Activated T-cell treated with anti-CD3 and anti-CD28 coated beads, Interleukin-2, amount 50 U/mL, for 72 hours (primary cell): ENCODE measurements around the gene KIF5A. TPM values are rescaled to one million over a fixed set of nuclear protein-coding genes. Genes with fewer than 3 reads are reported as not detected.
"Not testable (repeated sequence)": the region's sequence is repeated elsewhere in the genome, so short reads cannot be mapped to it uniquely, and the experiment has no call there.

Source experiments
- ATAC-seq, 2 donors: fragments of 150-1000 bp; cut with Tn5 transposase; replicated peaks in 1 of 2; 2 replicates each; pipeline ENCODE4 v1.10.0; 2021; ENCODE audit warnings: moderate library complexity in 2 of 2, mild to moderate bottlenecking in 1 of 2
- DNase-seq, 2 donors: peaks; one replicate each; pipeline ENCODE4 v3.0.0; 2021 to 2022; ENCODE audit warnings: mixed read lengths in 1 of 2
- H3K27ac Mint-ChIP-seq: one replicate; pipeline ENCODE4 v1.8.0; 2022; ENCODE audit warnings: mild to moderate bottlenecking, moderate library complexity, mixed read lengths
- H3K27me3 Mint-ChIP-seq: one replicate; pipeline ENCODE4 v1.8.0; 2022; ENCODE audit warnings: low read depth, mixed read lengths
- H3K36me3 Mint-ChIP-seq, 2 donors: one replicate each; pipeline ENCODE4 v1.8.0; 2022; ENCODE audit warnings: mixed read lengths in 2 of 2, mild to moderate bottlenecking in 1 of 2; ENCODE audit not compliant: insufficient read depth in 2 of 2
- H3K4me1 Mint-ChIP-seq: one replicate; pipeline ENCODE4 v1.8.0; 2022; ENCODE audit warnings: low read depth, mixed read lengths
- H3K4me3 Mint-ChIP-seq, 2 donors: one replicate each; pipeline ENCODE4 v1.8.0; 2022; ENCODE audit warnings: mild to moderate bottlenecking in 2 of 2, mixed read lengths in 2 of 2, moderate library complexity in 2 of 2
- H3K9me3 Mint-ChIP-seq, 2 donors: one replicate each; pipeline ENCODE4 v1.8.0; 2022; ENCODE audit warnings: mixed read lengths in 2 of 2
- total RNA-seq, 2 donors: library from RNA; stranded (reverse); gene quantifications; one replicate each; pipeline ENCODE4 v1.2.3, GENCODE V29; 2022

The KIF5A gene
- total RNA-seq, 2 donors from 2014 or later, result 3.2 to 5.9 TPM

- H3K4me1 Mint-ChIP-seq, result peaks cover 6% of the 10 kb centered on the region
- H3K36me3 Mint-ChIP-seq, result no peaks in the 10 kb centered on the region
- DNase-seq (no peak), ATAC-seq (no peak)
- H3K4me3 Mint-ChIP-seq, result no peak overlapping the region
- no peaks in the 10 kb centered on the region for H3K9me3 Mint-ChIP-seq
- no peaks in the 10 kb centered on the region for H3K27me3 Mint-ChIP-seq
- H3K27ac Mint-ChIP-seq, result no peak overlapping the region
Measured at GRCh38 chr12:57579677-57580465, 30.0 kb downstream of the KIF5A start.

GRCh38 chr12:57580466-57580795, 30.6 kb downstream of the KIF5A start:
- H3K27ac Mint-ChIP-seq, result no peak overlapping the region
- no peaks in the 10 kb centered on the region for H3K27me3 Mint-ChIP-seq

DNA sequence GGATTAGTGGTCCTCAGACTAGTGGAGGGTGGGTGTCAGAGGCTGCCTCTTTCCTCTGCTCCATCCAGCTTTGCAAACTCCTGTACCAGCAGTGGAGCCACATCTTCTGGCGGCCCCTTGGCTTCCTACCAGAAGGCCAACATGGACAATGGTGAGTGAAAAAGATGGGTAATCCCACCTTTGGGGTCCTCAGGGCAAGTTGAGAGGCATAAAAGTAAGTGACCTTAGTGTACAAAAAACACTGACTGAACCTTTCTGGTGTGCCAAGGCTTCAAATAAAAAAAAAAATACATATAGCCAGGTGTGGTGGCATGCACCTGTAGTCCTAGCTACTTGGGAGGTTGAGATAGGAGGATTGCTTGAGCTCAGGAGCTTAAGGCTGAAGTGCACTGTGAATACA, 32.0 kb downstream of the KIF5A start:
- no peak for ATAC-seq
- Mint-ChIP-seq H3K36me3 (no peaks in the 10 kb centered on the region), H3K4me3 (no peak overlapping the region), H3K27ac (no peak overlapping the region), H3K4me1 (peaks cover 6% of the 10 kb centered on the region), H3K27me3 (no peaks in the 10 kb centered on the region), H3K9me3 (no peaks in the 10 kb centered on the region)
- DNase-seq, result no peak

More at GRCh38 chr12:57580466-57580795, 30.6 kb downstream of the KIF5A start:
- ATAC-seq (no peak), DNase-seq (no peak)
- no peaks in the 10 kb centered on the region for H3K36me3 Mint-ChIP-seq
- peaks cover 6% of the 10 kb centered on the region for H3K4me1 Mint-ChIP-seq
- no peaks in the 10 kb centered on the region for H3K9me3 Mint-ChIP-seq
- no peak overlapping the region for H3K4me3 Mint-ChIP-seq

- no peaks in the 10 kb centered on the region for H3K9me3 Mint-ChIP-seq
- no peaks in the 10 kb centered on the region for H3K36me3 Mint-ChIP-seq
- DNase-seq (no peak), ATAC-seq (no peak)
- no peaks in the 10 kb centered on the region for H3K27me3 Mint-ChIP-seq
- H3K4me3 Mint-ChIP-seq, result no peak overlapping the region
- H3K27ac Mint-ChIP-seq, result no peak overlapping the region
- H3K4me1 Mint-ChIP-seq, result peaks cover 6% of the 10 kb centered on the region
Measured at GRCh38 chr12:57582440-57582839, 32.6 kb downstream of the KIF5A start.

DNA sequence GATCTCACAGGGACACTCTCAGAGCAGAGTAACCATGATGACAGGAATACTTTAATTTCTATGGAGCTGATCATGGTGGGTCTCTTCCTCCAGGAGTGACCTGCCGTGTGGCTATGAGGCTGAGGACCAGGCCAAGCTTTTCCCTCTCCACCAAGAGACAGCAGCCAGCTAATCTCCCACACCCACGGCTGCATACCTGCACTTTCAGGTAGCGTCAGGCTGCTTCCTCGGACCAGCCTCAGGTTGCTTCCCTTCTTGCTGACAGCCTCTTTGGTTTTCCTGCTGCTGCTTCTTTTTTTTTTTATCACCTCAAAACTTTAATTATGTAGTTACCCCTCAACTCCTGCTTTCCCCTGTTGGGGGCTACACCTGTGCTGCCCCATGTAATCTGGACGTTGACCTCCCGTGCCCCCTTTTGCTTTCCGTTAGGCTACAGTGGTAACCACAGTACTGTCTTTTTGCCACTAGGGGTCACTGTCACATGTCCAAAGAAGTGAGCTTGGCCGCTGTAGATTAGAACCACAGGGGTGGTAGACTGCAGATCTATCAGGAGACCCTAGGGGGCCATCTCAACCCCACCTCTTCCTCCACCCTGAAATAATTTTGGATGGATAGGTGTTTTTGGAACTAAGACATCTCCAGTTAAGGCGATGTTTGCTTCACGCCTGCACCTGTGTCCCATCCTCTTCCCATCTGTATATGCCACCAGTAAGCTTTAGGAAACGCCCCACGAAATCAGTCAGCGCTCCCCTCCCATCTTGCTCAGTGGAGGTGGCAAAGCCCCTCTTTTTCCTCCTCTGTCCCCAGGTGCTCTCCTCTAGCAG, 33.4 kb downstream of the KIF5A start:
- Mint-ChIP-seq H3K4me3 (peak overlapping the region in 1 of 2 donors; percentile 11), H3K27me3 (no peaks in the 10 kb centered on the region), H3K27ac (no peak overlapping the region), H3K4me1 (peaks cover 6% of the 10 kb centered on the region), H3K9me3 (no peaks in the 10 kb centered on the region), H3K36me3 (no peaks in the 10 kb centered on the region)
- DNase-seq (peak; percentile 76 to 79), ATAC-seq (peak; percentile 99 to 100)

- DNase-seq (no peak), ATAC-seq (no peak)
- H3K36me3 Mint-ChIP-seq, result no peaks in the 10 kb centered on the region
- H3K27ac Mint-ChIP-seq, result no peak overlapping the region
- peaks cover 6% of the 10 kb centered on the region for H3K4me1 Mint-ChIP-seq
- no peak overlapping the region for H3K4me3 Mint-ChIP-seq
- H3K9me3 Mint-ChIP-seq, result no peaks in the 10 kb centered on the region
- no peaks in the 10 kb centered on the region for H3K27me3 Mint-ChIP-seq
Measured at GRCh38 chr12:57584050-57584449, 34.2 kb downstream of the KIF5A start.

GRCh38 chr12:57584690-57585089, 34.8 kb downstream of the KIF5A start:
- Mint-ChIP-seq H3K27ac (no peak overlapping the region), H3K4me1 (peaks cover 6% of the 10 kb centered on the region), H3K4me3 (no peak overlapping the region), H3K27me3 (no peaks in the 10 kb centered on the region), H3K9me3 (no peaks in the 10 kb centered on the region), H3K36me3 (no peaks in the 10 kb centered on the region)
- ATAC-seq, result no peak
- no peak for DNase-seq

- H3K36me3 Mint-ChIP-seq, result no peaks in the 10 kb centered on the region
- no peak overlapping the region for H3K4me3 Mint-ChIP-seq
- DNase-seq, result no peak
- ATAC-seq, result no peak
- H3K4me1 Mint-ChIP-seq, result peaks cover 7% of the 10 kb centered on the region
- no peaks in the 10 kb centered on the region for H3K9me3 Mint-ChIP-seq
- H3K27me3 Mint-ChIP-seq, result no peaks in the 10 kb centered on the region
- H3K27ac Mint-ChIP-seq, result no peak overlapping the region
Measured at GRCh38 chr12:57585156-57585555, 35.3 kb downstream of the KIF5A start.

DNA sequence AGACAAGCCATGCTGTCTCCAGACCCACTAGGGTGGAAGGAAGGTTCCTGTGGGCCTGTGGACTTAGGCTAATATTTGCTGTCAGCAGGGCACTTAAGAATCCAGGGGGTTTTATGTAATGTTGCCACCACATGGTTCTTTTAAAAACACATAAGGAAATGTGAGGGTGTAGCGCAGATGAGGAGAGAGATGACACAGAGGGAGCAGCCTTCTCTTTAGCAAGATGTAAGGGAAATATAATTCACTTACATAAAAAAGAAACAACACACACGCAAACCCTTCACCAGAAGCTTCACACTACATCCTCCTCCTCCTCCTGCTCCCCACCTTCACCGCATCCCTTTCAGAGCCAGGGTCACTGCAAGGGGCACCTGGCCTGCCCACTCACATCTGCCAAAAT, 36.3 kb downstream of the KIF5A start:
- ATAC-seq, result no peak
- H3K36me3 Mint-ChIP-seq, result no peaks in the 10 kb centered on the region
- no peak overlapping the region for H3K4me3 Mint-ChIP-seq
- no peak for DNase-seq
- H3K4me1 Mint-ChIP-seq, result peaks cover 13% of the 10 kb centered on the region
- no peaks in the 10 kb centered on the region for H3K27me3 Mint-ChIP-seq
- no peaks in the 10 kb centered on the region for H3K9me3 Mint-ChIP-seq
- H3K27ac Mint-ChIP-seq, result no peak overlapping the region

DNA sequence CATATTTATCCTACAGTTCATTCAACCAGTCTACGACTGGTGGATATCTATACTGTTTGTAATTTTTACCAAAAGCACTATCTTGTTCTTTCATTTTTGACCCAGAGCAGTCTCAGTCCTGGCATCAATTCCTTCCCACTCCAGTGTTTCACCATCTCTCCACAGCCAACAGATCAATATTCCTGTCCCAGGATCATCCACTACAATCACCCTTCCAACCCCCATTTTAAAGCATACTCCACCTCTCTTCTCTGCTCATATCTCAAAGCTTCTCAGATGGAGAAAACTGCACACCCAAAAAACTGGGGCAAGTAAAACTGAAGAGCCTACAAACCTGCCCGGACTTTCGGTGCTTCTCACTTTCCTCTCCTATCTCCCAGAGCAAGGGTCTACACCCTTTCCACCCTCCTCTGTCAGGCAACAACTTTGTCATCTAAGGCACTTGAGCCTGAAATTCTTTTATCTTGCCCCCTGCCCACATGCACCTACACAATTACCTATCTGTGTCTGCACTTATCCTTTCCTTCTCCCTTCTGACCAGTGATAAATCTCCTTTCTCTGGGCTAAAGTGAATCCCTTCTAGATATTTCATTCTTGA, 37.1 kb downstream of the KIF5A start:
- no peaks in the 10 kb centered on the region for H3K27me3 Mint-ChIP-seq
- H3K4me3 Mint-ChIP-seq, result no peak overlapping the region
- no peak overlapping the region for H3K27ac Mint-ChIP-seq
- no peaks in the 10 kb centered on the region for H3K9me3 Mint-ChIP-seq
- ATAC-seq (no peak), DNase-seq (no peak)
- peaks cover 19% of the 10 kb centered on the region for H3K4me1 Mint-ChIP-seq
- H3K36me3 Mint-ChIP-seq, result no peaks in the 10 kb centered on the region

GRCh38 chr12:57588951-57589610, 39.2 kb downstream of the KIF5A start:
- not testable (repeated sequence) for H3K4me3 Mint-ChIP-seq, ATAC-seq
- peaks cover 21% of the 10 kb centered on the region for H3K4me1 Mint-ChIP-seq

DNA sequence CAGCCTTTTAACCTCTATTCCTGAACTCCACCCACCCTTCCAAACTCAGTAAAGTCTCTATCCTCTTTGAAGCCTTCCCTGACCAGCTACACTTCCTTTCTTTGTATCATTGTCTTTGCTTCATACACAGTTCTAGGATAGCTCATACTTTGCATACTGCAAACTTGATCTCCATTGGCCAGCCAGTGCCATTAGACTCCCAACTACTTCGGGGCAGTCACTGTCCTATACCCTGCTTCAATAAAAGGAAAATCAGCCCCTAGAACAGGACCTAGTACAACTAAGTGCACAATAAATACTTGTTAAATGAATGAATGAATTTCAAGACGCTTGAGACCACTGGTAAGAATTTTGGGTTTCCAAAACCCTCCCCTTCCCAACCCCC, 40.6 kb downstream of the KIF5A start:
- H3K27ac Mint-ChIP-seq, result peak overlapping the region; percentile 8
- H3K9me3 Mint-ChIP-seq, result no peaks in the 10 kb centered on the region
- H3K4me1 Mint-ChIP-seq, result peaks cover 21% of the 10 kb centered on the region
- no peaks in the 10 kb centered on the region for H3K36me3 Mint-ChIP-seq
- peak overlapping the region; percentile 79 to 93 for H3K4me3 Mint-ChIP-seq
- ATAC-seq, result no peak
- no peaks in the 10 kb centered on the region for H3K27me3 Mint-ChIP-seq
- DNase-seq, result no peak

More at GRCh38 chr12:57588951-57589610, 39.2 kb downstream of the KIF5A start:
- H3K9me3 Mint-ChIP-seq, DNase-seq, H3K27me3 Mint-ChIP-seq, H3K36me3 Mint-ChIP-seq, H3K27ac Mint-ChIP-seq: not testable (repeated sequence)
